ENCODE results near the gene ACYP1.

Gene ACYP1

DNA sequence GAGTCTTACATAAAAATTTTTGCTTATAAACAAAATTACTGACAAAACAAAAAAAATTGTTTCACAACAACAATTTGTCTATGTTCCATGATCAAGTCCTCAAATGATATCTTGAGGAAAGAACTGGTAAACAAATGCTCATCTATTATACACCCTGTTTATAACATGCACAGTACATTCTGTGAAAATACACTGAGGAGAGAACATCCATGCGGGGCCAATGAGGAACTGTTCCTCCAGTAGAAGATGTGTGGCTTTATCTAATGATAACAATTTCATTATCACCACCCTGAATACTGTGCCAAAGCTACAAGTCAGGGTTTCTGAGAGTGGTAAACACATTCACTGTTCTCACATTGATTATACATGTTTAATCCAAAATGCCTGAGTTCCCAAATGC, 23.3 kb downstream of the ACYP1 start:
- DNase-seq: no peak

- DNase-seq: no peak
Measured at GRCh38 chr14:75032939-75033338, 30.9 kb downstream of the ACYP1 start.

DNA sequence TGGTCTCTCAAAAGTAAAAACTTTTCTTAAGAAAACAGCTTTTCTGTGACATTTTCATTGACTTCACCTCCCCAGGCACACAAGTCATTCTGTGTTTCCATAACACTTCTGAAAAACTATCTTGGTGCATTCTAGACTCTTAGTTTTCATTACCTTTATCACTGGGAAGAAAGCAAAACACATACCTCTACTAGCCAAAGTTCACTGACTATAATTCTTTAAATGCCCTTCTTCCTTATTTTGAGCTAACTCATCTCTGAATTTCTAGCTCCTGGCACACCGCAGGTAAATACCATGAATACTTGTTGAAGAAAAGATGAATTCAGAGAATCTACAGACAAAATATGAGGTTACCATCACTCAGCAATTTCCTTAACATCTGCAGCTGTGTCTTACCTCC, 33.7 kb downstream of the ACYP1 start:
- no peak for DNase-seq

DNA sequence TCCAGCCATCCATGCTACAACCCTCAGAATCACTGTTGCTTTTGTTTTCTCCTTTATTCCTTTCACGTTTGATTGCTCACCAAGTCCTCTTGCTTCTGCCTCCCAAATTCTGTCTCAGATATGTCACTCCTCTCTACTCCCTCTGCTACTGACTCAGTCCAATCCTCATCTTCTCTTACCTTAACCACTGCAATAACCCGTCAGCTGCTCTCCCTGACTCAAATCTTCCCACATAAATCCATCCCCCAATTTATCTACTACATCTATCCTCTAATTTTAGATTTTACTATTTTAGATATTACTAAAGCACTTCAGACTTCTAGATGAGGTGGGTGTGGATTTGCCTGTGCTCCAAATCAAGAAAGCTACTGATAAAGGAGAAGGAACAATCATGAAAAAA, 37.9 kb downstream of the ACYP1 start:
- no peak for DNase-seq

GRCh38 chr14:75025082-75025481, 38.7 kb downstream of the ACYP1 start:
- no peak for DNase-seq

- no peak for DNase-seq
Measured at GRCh38 chr14:75023108-75023507, 40.7 kb downstream of the ACYP1 start.

- no peak for DNase-seq
Measured at GRCh38 chr14:75022655-75023054, 41.2 kb downstream of the ACYP1 start.

DNA sequence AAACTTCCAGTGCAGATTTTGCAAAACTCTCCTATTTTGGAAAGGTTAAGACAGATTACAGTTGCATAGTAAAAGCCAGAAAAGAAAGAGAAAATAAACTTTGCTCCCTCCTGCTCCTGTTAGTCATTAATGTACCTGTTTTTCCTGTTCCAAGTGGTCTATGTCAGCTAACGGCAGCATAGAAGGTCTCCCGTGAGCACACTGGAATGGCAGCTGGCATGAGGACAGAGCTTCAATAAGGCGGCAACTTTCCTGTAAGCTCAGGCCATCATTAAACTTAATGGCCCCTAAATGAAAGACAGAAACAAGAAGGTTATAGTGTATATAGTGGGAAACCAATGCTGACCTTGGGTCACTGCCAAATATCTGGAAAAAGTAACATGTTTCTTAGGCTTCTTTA, 45.1 kb downstream of the ACYP1 start:
- no peak for DNase-seq

DNA sequence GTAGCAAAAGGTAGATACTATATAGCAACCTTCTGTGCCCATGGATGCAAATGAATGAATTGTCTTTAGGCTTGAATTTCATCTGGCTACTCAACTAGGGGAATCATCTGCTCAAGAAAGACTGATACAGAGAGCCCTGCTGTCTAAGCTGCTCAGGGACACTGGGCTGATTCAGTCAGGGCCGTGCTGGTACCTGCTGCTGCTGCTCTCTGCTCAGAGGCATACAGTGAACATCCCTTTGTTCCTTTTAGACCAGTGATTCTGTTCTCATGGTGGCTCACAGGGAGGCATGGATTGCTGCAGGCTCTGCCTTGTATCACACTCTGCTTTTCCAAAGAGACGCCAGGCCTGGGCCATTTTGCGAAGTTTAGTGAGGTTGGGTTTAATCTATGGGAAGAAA, 47.0 kb downstream of the ACYP1 start:
- DNase-seq: peak in 7 of 14 donors; percentile 3 to 69 (median 14)

GRCh38 chr14:75015496-75015895, 48.3 kb downstream of the ACYP1 start:
- DNase-seq: no peak

DNA sequence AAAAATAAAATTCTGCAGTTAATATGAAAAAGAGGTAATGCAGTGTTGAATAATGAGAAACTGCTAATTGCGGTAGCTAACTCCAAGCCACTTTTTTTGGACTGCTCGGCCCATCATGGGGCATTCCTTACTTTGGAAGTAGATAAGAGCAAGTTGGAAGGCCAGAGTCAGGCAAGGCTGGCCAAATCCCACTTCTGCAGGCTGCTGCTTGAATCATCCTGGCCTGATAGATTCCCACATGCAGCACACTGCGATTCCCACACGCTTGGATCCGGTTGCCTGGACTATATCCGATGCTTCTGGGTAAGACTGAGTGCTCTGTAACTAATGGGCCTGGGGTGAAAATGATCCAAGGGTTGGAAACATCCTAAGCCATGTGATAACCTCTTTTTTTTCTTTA, 50.5 kb downstream of the ACYP1 start:
- DNase-seq: no peak

DNA sequence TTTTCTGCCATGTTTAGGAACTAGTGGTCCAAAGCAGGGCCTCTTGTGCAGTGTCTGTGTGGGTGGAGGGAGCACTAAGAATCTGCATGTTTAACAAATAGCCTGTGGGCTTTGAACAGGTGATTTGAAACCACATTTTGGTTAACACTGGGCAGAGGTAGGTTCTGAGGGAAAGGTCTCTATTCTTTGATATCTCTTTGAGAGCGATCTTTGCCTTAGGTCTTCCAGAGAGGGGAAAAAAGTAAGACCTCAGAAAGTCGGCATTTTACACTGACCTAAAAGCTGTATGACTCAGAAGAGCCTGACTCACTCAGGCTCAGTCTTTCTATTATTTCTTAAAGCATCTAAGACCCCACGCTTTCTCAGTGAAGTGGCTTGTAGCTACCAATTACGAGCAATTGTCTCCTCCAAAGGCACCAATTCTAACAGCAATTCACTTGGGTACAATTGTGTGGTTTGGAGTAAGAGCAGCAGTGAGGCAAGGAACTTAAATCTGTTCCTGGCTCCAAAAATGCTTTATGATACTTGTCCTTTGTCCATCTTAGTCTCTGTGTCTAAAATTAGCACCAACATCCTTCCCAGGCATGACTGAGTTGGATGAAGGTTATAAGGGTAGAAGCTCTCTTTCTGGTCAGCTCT, 52.3 kb downstream of the ACYP1 start:
- DNase-seq: peak in 1 of 14 donors; percentile 13

- no peak for DNase-seq
Measured at GRCh38 chr14:75010472-75011093, 53.2 kb downstream of the ACYP1 start.

DNA sequence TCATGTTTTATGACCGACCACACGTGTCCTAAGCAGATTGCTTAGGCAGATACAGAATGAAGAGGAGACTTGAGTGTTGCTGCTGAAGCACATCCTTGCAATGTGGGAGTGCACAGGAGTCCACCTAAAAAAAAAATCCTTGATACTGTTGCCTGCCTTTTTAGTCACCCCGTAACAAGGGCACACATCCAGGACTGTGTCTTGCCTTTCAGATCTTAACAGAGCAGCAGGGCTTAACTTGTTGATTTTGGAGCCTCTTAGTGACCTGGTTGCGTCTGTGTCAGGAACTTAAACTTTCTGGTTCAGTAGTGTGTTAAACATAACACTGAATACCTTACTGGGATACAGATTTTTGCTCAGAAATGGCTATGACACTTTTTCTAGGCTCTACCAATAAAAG, 54.6 kb downstream of the ACYP1 start:
- no peak for DNase-seq

- no peak for DNase-seq
Measured at GRCh38 chr14:75005357-75005756, 58.5 kb downstream of the ACYP1 start.

DNA sequence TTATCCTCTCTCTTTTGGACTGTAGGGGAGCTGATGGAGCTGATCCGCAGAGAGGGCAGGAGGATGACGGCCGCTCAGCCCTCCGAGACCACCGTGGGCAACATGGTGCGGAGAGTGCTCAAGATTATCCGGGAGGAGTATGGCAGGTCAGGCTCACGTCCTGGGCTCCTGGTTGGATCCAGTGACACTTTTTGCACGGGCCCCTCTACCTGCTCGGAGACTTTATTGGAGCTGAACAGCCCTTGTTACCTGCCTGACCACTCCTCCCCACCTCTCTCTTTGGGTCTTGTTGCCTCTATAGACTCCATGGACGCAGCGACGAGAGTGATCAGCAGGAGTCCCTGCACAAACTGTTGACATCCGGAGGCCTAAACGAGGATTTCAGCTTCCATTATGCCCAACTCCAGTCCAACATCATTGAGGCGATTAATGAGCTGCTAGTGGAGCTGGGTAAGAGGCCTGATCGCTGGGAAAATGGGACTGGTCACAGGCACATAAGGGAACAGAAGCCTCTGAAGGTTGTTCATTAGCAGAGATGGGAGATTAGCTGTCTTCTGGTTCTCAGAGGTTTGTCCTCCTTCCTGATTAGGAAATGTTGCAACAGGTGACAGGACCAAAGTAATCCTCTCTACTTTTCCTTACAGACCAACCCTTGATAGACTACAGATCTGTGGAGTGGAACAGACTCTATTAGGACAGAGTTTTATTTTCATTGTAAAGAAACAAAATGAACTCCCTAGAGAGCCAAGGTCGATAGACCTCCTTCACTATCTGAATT, 60.4 kb downstream of the ACYP1 start:
- no peak for DNase-seq

Measured in C1 segment of cervical spinal cord (tissue), 14 donors.